GM19099 (cell line): ENCODE measurements around the gene MAN1C1.

ENCODE experiments used
- POLR2A ChIP-seq: IDR thresholded peaks from 3 replicates; pipeline ENCODE4 v1.6.1; 2011; ENCODE audit warnings: low read depth; ENCODE audit not compliant: insufficient read length; ENCODE audit errors: extremely low read depth

The MAN1C1 gene

DNA sequence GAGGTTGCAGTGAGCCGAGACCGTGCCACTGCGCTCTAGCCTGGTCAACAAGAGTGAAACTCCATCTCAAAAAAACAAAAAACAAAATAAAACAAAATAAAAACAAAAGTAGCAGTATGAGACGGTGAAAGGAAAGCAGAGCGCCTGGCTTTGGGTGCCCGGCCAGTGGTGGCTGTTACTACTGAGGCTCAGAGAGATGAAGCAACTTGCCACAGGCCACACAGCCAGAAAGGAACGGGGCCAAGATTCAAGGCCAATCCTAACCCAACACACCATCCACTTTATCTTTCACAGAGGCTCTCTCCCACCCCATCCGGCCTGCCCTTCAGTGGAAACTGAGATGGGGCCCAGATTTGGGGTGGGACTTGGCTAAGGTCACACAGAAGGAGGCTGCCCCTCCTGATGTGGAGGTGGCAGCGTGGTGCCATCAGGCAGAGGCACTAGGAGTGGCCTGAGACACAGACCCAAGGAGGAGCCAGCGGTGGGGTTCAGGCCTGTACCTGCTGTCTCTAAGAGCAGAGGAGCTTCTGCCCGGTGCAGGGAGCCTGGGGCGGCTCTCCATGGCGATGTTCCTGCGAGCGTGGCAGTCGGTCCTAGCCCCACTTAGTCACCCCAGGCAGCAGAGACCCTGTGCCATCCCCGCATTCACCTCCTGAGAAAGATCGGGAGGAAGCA, 40.0 kb upstream of the MAN1C1 start:
- TF ChIP-seq POLR2A: no peak

DNA sequence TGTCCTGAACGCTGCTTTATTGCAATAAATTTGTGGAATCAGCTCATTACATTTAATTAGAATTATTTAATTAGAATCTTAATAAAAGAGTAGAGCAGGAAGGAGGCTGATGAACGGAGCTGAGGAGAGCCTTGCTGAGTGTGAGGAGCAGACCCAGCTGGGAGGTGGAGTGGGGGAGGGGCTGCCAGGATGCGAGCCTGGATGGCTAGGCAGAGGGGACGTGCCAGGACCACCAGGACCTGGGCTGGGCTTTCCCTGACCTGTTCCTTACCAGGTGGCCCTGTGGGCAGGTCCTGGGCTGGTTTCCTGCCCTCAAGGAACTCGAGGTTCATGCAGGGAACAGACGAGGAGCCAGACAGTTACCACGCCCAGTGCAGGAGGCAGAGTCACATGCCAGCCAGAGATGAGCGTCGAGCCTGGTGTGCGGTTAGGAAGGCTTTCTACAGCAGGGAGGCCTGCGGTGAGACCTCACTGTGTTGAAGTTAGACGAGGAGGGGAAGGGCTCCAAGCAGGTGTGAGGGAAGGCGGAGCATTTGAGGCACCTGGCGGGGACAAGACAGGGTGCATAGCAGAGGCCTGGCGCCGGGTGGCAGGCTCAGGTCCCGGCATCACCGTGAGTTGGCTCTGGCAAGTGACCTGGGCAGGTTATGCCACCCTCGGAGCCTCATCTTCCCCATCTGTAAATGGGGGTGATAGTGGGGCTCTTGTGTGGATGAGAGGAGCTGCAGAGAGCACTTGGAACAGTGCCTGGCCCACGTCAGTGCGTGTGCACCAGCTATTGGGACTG, 39.3 kb upstream of the MAN1C1 start:
- no peak for TF ChIP-seq POLR2A

DNA sequence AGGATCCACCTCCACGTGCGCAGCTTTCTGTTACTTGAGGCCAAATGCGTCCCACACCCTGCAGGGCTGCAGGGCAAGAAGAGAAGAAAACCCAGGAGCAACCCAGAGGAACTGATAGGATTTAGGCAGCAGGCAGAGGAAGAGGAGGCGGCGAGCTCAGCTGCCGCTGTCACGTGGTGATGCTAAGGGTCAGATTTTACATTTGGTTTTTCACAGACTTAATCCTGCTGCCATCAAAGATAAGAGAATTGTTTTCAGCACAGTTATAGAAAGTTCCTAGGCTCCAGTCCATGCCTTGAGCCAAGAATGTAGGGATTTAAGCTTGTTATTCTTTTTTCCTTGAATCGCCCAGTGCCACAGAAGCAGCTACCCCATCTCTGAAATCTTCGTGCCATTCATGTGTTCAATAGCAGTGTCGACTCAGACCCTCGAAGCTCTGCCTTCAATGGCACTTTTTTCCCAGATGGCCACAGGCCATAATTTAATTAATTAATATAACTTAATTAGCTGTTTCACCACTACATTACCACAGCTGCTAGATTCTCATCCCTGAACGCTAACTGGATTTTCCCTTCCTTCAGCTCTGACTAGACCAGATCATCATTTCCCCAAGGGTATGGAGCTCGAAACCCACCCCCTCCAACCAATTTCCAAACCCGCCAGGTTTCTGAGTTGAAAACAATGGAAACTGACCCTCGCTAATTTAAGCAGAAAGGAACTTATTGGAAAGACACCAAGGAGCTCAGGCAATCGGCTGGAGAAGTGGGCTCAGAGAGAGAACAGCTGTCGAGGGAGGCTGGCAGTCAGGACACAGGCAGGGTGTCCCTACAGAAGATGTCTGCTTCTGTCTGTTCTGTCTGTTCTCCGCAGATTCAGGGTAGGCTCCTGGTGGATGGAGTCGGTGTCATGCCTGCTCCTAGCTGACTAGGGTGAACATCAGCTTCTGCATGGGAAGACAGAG, 37.0 kb upstream of the MAN1C1 start:
- no peak for TF ChIP-seq POLR2A

DNA sequence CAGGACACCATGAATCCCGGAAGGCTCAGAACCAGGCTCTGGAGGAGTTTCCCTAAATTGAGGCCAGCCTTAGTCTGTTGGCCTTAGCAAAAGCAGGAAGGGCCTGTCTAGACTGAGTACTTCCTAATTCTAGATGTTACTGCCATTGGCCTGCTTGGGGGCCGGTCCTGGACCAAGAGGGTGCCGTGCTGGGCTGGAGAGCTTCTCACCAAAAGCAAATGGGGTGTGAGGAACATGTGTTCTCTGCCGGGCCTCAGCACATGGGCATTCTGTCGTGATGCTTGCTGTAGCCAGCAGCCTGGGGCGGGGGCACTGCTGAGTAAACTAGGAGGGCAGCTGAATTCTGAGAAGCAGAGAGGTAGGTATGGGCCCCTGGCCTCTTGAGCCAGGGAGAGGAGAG, 35.7 kb upstream of the MAN1C1 start:
- no peak for TF ChIP-seq POLR2A

DNA sequence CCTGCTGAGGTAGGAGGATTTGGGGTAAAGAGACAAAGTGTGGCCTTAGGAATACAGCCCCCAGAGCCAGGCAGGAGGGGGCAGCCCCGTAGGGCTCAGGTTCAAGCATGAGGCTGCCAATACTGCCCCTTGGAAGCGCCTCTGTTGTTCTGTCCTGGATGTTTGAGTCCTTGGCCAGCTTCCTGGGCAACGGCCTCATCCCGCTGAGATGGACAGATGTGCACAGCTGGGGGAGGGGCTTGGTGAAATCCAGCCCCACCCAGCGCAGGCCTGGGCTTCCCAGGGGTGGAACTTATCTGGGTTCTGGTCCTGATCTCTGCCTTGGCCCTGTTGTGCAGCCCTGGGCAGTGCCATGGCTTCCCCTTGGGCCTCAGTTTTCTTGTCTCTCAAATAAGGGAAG, 34.8 kb upstream of the MAN1C1 start:
- TF ChIP-seq POLR2A: no peak

DNA sequence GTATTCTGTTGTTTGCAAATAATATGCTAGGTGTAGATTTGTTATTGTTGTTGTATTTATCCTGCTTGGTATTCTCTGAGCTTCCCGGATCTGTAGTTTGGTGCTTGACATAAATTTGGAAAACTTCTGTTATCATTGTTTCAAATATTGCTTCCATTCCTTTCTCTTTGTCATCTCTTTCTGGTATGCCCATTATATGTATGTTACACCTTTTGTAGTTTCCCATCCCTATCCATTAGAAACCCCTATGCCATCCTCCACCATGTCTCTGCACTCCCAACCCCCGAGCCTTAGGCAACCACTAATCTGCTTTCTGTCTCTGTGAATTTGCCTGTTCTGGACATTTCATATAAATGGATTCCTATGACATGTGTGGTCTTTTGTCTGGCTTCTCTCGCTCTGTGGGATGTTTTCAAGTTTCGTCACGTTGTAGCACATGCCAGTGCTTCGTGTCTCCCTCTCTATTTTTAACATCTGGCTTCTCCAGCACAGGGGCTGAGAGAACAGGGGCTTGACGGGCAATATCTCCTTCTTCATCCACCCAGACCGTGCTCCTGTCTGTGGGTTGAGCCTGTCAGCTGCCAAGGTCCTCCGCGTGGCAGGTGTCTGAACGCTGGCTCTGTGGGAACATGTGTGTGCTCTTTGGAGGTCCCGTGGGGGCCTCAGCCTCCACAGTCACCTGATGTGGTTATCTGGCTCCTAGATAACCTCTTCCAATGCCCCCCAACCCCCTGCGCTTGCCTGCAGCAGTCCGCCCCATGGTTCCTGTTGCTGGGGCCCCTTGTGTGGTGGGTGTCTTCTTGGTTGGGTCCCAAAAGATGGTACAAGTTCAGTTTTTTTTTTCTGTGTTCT, 32.8 kb upstream of the MAN1C1 start:
- no peak for TF ChIP-seq POLR2A

DNA sequence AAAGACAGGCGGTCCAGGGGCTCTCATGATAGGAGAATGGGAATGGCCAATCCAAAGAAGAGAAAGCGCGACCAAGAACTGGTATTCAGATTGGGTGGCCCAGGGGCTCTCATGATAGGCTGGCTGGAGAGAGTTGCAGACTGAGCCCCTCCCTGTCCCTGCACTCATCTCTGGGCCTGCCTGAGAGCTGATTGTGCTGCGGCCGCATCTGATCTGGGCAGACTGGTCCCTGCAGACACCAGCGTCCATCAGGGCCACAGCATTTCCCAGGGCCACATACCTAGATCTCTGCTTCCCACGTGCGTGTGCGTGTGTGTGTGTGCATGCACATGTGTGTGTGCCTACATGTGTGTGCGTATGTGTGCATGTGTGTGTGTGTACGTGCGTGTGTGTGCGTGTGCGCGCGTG, 30.4 kb upstream of the MAN1C1 start:
- no peak for TF ChIP-seq POLR2A

DNA sequence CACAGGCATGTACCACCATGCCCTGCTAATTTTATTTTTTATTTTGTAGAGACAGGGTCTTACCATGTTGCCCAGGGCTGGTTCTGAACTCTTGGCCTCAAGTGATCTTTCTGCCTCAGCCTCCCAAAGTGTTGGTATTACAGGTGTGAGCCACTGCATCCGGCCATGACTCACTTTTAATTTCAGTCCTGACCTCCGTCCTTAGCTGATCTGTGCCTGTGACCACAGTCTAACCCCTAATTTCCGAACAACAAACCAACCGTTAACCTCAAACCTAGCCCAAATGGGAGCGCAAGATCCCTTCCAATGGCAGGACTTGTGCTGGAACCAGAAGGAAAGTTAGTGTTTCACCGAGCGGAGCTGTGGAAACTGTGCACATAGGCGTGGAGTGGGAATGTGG, 29.3 kb upstream of the MAN1C1 start:
- no peak for TF ChIP-seq POLR2A

DNA sequence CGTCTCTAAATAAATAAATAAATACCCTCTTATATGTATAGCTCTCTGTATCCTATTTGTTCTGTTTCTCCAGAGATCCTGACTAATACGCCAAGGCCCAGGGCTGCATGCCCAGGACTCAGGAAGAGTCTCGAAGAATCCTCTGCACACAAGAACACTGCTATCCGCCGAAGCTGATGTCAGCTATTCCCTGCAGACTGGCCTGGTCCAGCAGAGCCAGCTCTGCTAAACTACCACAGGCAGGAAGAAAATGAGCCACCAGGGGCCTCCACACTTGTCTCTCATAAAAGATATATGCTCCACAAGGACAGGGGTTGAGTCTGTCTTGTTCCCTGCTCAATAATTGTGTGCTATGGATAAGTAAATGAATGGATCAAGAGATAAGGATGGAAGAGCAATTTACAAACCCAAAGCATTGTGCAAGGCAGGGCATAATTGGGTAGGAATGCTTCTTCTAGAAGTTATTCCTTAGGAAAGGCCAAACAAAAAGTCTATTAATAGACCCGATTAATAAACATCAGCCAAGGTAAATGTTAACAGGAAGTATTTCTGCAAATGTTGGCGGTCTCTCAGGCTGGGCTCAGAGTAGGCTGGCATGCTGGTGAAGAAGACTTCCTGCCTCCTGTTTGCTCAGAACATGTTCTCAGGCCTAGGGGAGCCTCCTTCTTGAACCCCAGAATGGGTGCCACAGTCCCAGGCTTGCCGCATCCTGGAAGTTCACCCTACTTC, 26.3 kb upstream of the MAN1C1 start:
- no peak for TF ChIP-seq POLR2A

DNA sequence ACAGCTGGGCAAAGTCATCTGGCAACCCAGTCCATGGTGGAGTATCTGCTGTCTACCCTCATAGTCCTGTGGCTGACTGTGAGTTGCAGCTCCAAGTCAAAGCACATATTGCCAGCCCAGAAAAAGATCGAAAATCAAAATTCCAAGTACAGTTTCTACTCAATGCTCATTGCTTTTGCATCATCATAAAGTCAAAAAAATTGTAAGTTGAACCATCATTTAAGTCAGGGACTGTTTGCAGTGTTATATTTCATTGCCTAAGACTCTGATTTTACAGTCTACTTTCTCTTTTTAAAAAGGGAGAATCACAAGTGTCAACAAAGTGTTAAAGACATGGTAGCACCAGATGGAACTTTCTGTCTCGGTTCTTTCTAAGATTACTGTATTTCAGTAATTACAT, 22.7 kb upstream of the MAN1C1 start:
- TF ChIP-seq POLR2A: no peak

DNA sequence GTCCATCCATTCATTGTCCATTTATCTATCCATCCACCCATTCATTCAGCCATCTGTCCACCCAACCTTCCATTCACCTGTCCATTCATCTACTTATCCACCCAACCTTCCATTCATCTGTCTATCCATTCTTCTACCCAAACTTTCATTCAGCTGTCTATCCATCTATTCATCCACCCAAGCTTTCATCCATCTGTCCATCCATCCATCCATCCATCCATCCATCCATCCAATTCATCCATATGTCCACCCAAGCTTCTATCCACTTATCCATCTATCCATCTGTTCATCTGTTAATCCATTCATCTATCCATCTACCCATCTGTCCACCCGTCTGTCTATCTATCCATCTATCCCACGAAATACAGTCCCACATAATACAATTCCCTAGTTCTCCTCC, 21.6 kb upstream of the MAN1C1 start:
- TF ChIP-seq POLR2A: no peak

DNA sequence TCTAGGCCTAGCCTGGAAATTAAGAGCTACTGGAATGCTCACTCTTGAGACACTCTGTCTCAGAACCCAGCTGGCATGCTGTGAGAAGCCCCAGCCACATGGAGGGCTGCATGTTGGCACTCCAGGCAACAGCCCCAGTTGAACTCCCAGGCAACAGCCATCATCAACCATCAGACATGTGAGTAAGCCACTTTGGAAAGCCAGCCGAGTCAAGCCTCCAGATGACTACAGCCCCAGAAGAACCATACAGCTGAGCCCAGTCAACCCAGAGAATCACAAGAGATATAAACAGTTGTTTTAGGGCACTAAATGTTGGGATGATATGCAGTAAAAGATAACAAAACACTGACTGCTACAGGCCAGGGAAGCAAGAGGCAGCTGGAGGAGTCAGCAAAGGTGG, 17.7 kb upstream of the MAN1C1 start:
- no peak for TF ChIP-seq POLR2A

DNA sequence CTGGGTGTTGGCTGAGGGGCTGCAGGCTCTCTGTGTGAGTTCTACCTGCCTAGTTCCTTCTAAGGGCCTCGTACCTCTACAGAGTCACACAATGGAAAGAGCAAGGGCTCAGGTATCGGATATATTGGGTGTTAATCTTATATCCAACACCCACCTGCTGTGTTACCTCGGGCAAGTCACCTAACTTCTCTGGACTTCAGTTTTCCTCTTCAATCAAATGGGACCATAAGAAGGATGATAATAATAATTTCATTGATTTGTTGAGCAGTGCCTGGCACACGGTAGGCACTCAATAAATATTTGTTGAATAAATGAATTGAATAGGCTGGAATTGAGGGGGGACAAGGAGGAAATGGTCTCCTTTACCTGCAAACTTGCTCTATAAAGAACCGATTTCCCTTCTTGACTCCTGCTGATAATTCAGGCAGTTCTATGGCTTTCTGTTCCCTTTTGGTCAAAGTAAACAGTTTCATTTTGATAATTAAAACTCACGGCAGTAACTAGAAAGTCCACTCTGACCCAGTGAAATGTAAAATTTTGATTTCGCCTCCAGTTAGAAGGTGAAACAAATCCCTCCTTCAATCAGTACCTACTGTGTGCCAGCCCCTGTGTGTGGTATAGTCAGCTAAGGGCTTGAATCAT, 16.5 kb upstream of the MAN1C1 start:
- no peak for TF ChIP-seq POLR2A
